ENCODE measurements around the gene KCNF1.

Gene KCNF1

GRCh38 chr2:10901160-10901939 lies 10.4 kb upstream of the KCNF1 start:
- DNase-seq (ENCODE audit: low read depth): no peak

- peak; percentile 46 for DNase-seq (ENCODE audit: low read depth)
Observed at GRCh38 chr2:10903861-10904210, 7.9 kb upstream of the KCNF1 start.

DNA sequence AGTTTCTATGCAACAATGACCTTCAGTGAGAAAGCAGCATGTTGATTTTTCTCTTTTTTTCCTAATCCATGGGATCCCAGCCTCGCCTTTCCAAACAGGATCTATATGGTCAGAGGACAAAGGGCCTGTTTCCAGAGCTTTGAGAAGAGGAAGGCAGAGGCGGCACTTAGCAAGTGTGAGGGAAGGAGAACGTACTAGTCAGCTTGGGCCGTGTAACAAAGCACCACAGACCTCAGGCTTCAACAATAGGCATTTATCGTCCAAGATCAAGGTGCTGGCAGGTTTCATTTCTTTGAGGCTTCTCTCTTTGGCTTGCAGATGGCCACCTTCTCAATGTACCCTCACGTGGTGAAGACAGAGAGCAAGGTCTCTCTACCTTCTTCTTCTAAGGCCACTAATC lies 7.3 kb upstream of the KCNF1 start:
- no peak for DNase-seq (ENCODE audit: low read depth)

DNA sequence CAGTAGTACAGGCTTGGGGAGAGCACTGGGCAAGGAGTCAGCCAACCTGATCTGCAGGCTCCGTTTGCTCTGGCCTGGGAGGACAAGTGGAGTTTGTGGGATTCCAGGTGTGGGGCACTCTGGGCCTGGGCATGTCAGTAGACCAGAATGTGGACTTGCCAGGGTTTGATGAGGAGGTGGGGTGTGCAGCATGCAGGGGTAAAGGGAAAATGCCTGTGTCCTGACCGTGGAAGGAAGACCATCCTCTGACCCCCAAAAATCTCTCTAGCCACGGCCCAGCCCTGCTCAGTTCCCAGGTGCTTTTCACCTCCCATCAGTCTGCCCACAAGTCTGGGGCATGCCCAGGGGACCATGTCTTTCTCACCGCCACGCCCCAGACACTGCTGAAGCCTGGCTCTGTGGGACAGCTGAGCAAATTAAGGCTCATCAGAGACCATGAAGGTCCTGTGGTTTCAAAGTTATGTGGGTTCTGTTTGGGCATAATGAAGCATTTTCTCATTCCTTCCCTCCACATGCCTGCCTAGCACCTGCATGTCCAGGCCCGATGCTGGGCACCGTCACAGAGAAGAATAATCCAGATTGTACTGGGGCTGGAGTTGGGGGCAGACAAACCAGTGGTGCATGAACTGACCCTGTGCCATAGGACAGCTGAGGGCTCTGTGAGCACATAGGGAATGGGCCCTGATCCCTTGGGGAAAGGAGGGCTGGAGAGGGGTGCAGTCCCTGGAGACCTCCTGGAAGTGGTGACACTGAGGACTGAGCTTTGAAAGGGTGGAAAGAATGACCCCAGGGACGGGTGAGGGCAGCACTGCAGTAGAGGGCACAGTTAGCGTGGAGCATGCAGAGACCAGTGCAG lies 6.5 kb upstream of the KCNF1 start:
- DNase-seq (ENCODE audit: low read depth): no peak

- no peak for DNase-seq (ENCODE audit: low read depth)
Observed at GRCh38 chr2:10905862-10906143, 5.9 kb upstream of the KCNF1 start.

- no peak for DNase-seq (ENCODE audit: low read depth)
Observed at GRCh38 chr2:10906926-10907625, 4.7 kb upstream of the KCNF1 start.

DNA sequence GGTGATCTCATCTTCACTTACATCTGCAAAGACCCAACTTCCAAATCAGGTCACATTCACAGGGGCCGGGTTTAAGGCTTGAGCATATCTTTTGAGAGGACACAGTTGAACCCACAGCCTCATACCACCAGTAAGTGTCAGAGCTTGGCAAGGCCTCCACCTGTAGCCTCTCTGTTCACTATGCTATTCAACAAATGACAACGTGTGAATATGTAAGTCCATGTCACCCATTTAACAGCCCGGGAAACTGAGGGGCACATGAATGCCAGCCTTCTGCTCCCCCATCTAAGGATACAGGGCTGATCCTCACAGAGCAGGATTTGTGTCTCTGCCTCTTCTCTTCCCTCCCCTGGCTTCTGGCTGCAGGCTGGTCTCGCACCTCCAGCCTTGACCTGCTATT lies 3.5 kb upstream of the KCNF1 start:
- no peak for DNase-seq (ENCODE audit: low read depth)

DNA sequence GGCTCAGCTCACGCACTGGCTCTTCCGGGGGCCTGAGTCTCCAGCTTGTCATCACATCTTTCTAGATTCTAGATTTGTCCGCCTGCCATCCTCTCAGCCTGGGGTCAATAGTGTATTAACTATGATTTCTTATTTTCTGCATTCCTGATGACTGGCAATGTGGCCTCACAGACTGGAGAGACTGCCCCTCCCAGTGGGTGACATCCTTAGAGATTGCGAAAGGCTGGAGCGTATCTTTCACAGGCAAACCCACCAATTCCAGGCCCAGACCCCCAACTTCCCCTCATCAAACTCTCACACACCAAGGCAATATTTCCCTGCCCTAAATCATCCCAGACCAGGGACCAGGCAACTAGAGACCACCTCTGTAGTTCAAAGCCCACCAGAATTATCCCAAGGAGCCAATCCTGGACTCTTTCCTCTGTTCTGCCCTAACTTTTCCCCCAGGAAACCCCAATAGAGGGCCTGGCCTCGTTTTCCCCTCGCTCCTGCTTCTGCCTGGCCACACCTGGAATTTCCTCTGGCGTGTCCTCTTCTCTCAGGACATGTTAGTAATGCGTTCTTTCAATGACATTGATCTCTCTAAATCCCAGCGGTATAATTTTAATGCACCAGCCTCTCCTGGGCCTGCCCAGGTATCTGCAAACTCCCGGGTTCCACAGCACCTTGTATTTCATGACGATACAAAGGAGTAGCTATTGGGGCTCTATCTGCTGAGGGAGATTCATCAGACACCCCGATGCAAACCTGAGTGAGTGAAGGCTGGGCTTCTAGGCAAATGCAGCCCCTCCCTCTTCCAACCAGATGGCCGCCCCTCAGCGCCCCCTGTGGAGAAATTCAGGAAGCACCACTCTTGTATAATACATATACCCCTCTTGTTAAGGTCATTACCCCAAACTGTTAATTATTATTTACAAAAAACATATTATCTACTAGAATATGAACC lies 2.4 kb upstream of the KCNF1 start:
- no peak for DNase-seq (ENCODE audit: low read depth)

DNA sequence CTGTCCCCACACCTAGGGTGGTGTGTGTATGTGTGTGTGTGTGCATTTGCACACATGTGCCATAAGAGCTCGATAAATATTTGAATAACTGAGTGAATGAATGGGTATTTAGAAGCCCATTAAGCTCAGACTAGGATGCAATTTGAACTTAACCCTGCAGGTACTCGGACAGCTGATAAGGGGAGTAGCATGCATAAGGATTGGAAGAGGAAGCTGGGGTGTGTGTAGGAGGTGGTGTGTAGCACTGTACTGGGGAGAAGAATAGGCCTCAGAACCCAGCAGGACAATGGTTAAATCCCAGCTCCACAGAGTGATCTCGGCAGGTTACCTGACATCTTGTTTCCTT lies 1.8 kb upstream of the KCNF1 start:
- no peak for DNase-seq (ENCODE audit: low read depth)

GRCh38 chr2:10910625-10911024 lies 1.1 kb upstream of the KCNF1 start:
- DNase-seq (ENCODE audit: low read depth): no peak

GRCh38 chr2:10912076-10912731 lies 470 bp downstream of the KCNF1 start:
- no peak for DNase-seq (ENCODE audit: low read depth)

DNA sequence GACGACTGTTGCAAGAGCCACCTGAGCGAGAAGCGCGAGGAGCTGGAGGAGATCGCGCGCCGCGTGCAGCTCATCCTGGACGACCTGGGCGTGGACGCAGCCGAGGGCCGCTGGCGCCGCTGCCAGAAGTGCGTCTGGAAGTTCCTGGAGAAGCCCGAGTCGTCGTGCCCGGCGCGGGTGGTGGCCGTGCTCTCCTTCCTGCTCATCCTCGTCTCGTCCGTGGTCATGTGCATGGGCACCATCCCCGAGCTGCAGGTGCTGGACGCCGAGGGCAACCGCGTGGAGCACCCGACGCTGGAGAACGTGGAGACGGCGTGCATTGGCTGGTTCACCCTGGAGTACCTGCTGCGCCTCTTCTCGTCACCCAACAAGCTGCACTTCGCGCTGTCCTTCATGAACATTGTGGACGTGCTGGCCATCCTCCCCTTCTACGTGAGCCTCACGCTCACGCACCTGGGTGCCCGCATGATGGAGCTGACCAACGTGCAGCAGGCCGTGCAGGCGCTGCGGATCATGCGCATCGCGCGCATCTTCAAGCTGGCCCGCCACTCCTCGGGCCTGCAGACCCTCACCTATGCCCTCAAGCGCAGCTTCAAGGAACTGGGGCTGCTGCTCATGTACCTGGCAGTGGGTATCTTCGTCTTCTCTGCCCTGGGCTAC lies 1.2 kb downstream of the KCNF1 start:
- no peak for DNase-seq (ENCODE audit: low read depth)

DNA sequence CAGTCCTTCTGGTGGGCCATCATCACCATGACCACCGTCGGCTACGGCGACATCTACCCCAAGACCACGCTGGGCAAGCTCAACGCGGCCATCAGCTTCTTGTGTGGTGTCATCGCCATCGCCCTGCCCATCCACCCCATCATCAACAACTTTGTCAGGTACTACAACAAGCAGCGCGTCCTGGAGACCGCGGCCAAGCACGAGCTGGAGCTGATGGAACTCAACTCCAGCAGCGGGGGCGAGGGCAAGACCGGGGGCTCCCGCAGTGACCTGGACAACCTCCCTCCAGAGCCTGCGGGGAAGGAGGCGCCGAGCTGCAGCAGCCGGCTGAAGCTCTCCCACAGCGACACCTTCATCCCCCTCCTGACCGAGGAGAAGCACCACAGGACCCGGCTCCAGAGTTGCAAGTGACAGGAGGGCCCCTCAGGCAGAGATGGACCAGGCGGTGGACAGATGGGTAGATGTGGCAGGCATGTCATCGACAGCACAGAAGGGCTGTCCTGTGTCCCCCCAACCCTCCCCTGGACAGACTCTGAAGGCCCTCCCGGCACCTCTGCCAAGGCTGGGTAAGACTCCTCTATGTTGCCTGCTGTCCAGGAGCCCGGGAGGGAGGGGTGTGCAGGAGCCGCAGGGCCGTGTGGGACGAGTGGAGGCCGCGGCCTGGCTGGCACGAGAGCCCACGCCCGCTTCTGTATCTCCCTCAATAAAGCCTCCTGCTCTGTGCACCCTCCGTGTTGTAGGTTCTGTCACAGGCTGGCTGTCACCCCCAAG lies 2.0 kb downstream of the KCNF1 start:
- DNase-seq (ENCODE audit: low read depth): no peak

GRCh38 chr2:10914272-10914693 lies 2.5 kb downstream of the KCNF1 start:
- DNase-seq (ENCODE audit: low read depth): no peak

- DNase-seq (ENCODE audit: low read depth): no peak
Observed at GRCh38 chr2:10915236-10915635, 3.5 kb downstream of the KCNF1 start.

DNA sequence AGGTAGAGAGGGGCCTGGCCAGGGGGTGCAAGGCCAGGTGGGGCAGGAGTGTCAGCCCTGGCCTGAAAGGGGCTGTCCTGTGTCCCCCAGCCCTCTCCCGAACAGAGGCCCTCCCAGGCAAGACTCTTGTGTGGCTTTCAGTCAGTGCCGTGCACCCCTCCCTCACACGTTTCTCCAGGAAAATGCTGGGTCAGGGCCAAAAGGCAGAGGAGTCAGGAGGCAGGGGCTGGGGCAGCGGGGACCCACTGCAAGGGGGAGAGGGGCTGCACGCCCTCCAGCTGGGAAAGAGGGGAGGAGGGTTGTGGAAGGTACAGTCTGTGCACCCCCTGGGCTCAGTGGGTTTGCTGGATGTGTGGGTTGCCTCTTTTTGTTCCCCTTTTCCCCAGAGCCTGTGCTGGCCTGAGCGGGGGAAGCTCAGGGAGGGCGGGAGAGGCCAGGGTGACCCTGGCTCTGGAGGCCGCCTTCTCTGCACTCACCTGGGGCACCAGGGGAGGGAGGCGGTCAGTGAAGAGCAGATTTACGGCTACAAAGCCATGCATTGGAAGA lies 4.1 kb downstream of the KCNF1 start:
- DNase-seq (ENCODE audit: low read depth): no peak

DNA sequence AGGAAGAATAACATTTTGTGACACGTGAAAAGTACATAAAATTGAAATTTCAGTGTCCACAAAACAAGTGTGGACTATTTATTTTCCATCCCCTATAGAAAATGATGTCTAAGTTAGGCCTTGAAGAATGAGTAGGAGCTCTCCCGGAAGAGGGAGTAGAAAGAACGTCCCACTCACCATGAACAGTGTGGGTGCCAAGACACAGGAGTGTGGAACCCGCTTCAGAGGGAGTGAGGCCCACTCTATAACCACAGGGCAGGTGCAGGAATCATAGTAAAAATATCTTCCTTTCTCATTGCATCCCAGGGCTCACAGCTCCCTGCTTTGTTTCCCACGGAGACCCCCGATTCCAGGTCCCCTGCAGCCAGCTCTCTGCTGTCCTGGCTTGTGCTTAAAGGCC lies 5.2 kb downstream of the KCNF1 start:
- no peak for DNase-seq (ENCODE audit: low read depth)

DNA sequence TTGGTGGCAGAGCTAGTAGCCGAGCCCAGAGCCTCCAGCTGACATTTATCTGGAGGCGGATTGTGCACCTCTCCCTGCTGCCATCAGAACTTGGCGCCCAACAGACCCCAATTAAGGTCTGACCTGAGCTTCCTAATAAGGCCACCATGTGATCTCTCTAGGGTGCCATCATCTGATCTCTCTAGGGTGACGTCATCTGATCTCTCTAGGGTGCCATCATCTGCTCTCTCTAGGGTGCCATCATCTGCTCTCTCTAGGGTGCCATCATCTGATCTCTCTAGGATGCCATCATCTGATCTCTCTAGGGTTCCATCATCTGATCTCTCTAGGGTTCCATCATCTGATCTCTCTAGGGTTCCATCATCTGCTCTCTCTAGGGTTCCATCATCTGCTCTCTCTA lies 6.2 kb downstream of the KCNF1 start:
- no peak for DNase-seq (ENCODE audit: low read depth)

GRCh38 chr2:10918661-10919409 lies 7.1 kb downstream of the KCNF1 start:
- no peak for DNase-seq (ENCODE audit: low read depth)

Data from fibroblast of gingiva (primary cell).